ENCODE results near the gene SMARCA2.

SMARCA2 gene

GRCh38 chr9:2059274-2059929, 44.3 kb downstream of the SMARCA2 start:
- no peak for DNase-seq (ENCODE audit: low read depth, low spot score)
- Histone ChIP-seq H3K4me1 (ENCODE audit: insufficient read depth, insufficient read length) (no peaks in the 10 kb centered on the region), H3K27me3 (ENCODE audit: insufficient read depth, insufficient read length) (no peaks in the 10 kb centered on the region), H3K9me3 (ENCODE audit: insufficient read depth, low read length) (no peaks in the 10 kb centered on the region), H3K9ac (ENCODE audit: insufficient read length, low read depth) (no peak overlapping the region), H3K36me3 (ENCODE audit: insufficient read depth, insufficient read length, low read length) (no peaks in the 10 kb centered on the region), H3K4me3 (ENCODE audit: insufficient read length, low read depth) (no peak overlapping the region)
- TF ChIP-seq ZNF274 (IDR thresholded peaks at IDR 0.05; ENCODE audit: low read depth, low read length), result no peak
- no peak for TF ChIP-seq YY1 (IDR thresholded peaks at IDR 0.05; ENCODE audit: insufficient read depth, insufficient read length)
- TF ChIP-seq SUZ12 (IDR thresholded peaks at IDR 0.05; ENCODE audit: extremely low read depth, insufficient read depth, insufficient read length), result no peak

DNA sequence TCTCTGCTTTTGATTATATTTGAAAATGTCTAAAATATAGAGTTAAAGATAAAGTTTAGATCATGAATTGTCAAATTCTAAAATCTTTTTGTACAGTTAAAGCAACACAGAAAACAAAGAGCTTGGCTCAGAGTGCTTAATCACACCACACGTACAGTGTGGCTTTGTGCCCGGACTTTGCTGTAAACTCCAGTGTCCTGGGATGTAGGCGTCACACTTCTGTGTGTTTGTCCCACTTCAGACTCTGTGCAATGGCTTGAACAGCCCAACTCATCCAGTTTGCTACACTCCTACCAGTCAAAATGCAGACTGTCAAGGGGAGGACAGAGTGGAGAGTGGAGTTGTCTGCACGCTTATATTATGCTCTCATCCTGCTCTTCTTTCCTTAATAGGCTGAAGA, 45.3 kb downstream of the SMARCA2 start:
- no peaks in the 10 kb centered on the region for H3K27me3 ChIP-seq (ENCODE audit: insufficient read depth, insufficient read length)

GRCh38 chr9:2065704-2066103, 50.6 kb downstream of the SMARCA2 start:
- H3K4me3 ChIP-seq (ENCODE audit: insufficient read length, low read depth), result no peak overlapping the region
- DNase-seq (ENCODE audit: low read depth, low spot score), result no peak
- no peaks in the 10 kb centered on the region for H3K27me3 ChIP-seq (ENCODE audit: insufficient read depth, insufficient read length)
- H3K36me3 ChIP-seq (ENCODE audit: insufficient read depth, insufficient read length, low read length), result no peaks in the 10 kb centered on the region
- no peak overlapping the region for H3K9ac ChIP-seq (ENCODE audit: insufficient read length, low read depth)
- H3K4me1 ChIP-seq (ENCODE audit: insufficient read depth, insufficient read length), result no peaks in the 10 kb centered on the region
- H3K9me3 ChIP-seq (ENCODE audit: insufficient read depth, low read length), result no peaks in the 10 kb centered on the region
- TF ChIP-seq YY1 (IDR thresholded peaks at IDR 0.05; ENCODE audit: insufficient read depth, insufficient read length) (no peak), ZNF274 (IDR thresholded peaks at IDR 0.05; ENCODE audit: low read depth, low read length) (no peak), SUZ12 (IDR thresholded peaks at IDR 0.05; ENCODE audit: extremely low read depth, insufficient read depth, insufficient read length) (no peak)

More for the DNA sequence above, 45.3 kb downstream of the SMARCA2 start:
- Histone ChIP-seq H3K4me1 (ENCODE audit: insufficient read depth, insufficient read length) (no peaks in the 10 kb centered on the region), H3K36me3 (ENCODE audit: insufficient read depth, insufficient read length, low read length) (no peaks in the 10 kb centered on the region), H3K4me3 (ENCODE audit: insufficient read length, low read depth) (no peak overlapping the region), H3K9me3 (ENCODE audit: insufficient read depth, low read length) (no peaks in the 10 kb centered on the region), H3K9ac (ENCODE audit: insufficient read length, low read depth) (no peak overlapping the region)
- no peak for DNase-seq (ENCODE audit: low read depth, low spot score)
- TF ChIP-seq ZNF274 (IDR thresholded peaks at IDR 0.05; ENCODE audit: low read depth, low read length), result no peak
- TF ChIP-seq SUZ12 (IDR thresholded peaks at IDR 0.05; ENCODE audit: extremely low read depth, insufficient read depth, insufficient read length), result no peak
- TF ChIP-seq YY1 (IDR thresholded peaks at IDR 0.05; ENCODE audit: insufficient read depth, insufficient read length), result no peak

DNA sequence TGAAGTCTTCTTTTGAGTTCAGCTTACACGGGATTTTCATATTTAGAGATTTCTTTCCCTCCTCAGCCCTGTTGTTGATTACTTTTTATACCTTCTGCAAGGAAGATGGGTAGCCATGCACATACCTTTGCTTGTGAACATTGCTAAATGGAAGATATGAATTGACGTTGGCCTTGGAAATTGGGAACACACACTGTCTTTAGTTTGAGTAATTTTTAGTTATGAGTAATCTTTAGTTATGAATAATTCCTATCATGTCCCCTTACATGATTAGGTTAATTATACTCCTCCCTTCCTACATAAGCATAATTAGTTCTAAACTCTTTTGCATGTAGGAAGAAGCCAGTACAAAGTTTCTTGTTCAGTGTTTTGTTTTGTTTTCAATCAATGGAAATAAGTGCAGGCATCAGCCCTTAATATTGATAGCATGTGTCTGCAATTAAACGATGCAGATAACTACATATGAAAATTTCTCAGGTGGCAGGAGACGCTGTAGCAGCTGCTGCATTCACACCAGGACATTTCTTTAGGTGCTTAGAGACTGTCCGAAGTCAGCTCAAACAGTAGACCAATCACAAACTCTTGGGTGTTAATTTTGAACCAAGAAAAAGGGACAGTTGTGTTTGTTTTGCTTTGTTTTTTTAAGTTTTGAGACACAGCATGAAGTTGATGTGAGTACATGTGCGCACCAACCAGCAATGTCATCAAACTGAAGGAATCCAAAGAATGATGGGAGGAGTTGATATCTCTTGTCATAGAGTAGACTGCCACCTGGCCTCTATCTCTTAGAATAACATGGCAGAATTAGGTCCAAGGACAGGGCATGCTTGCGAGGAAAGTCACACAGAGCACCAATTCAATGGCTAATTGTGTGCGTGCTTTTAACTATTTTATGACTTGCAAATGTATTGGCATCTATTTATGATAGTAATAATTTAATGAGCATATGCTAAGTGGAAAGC, 51.4 kb downstream of the SMARCA2 start:
- H3K4me3 ChIP-seq (ENCODE audit: insufficient read length, low read depth), result no peak overlapping the region
- TF ChIP-seq SUZ12 (IDR thresholded peaks at IDR 0.05; ENCODE audit: extremely low read depth, insufficient read depth, insufficient read length) (no peak), YY1 (IDR thresholded peaks at IDR 0.05; ENCODE audit: insufficient read depth, insufficient read length) (no peak), ZNF274 (IDR thresholded peaks at IDR 0.05; ENCODE audit: low read depth, low read length) (no peak)
- no peaks in the 10 kb centered on the region for H3K27me3 ChIP-seq (ENCODE audit: insufficient read depth, insufficient read length)
- H3K9me3 ChIP-seq (ENCODE audit: insufficient read depth, low read length), result no peaks in the 10 kb centered on the region
- no peak for DNase-seq (ENCODE audit: low read depth, low spot score)
- H3K4me1 ChIP-seq (ENCODE audit: insufficient read depth, insufficient read length), result no peaks in the 10 kb centered on the region
- no peaks in the 10 kb centered on the region for H3K36me3 ChIP-seq (ENCODE audit: insufficient read depth, insufficient read length, low read length)
- H3K9ac ChIP-seq (ENCODE audit: insufficient read length, low read depth), result no peak overlapping the region

GRCh38 chr9:2072752-2073405, 57.7 kb downstream of the SMARCA2 start:
- no peaks in the 10 kb centered on the region for H3K4me1 ChIP-seq (ENCODE audit: insufficient read depth, insufficient read length)
- DNase-seq (ENCODE audit: low read depth, low spot score), result no peak
- no peaks in the 10 kb centered on the region for H3K36me3 ChIP-seq (ENCODE audit: insufficient read depth, insufficient read length, low read length)
- H3K4me3 ChIP-seq (ENCODE audit: insufficient read length, low read depth), result no peak overlapping the region
- no peaks in the 10 kb centered on the region for H3K27me3 ChIP-seq (ENCODE audit: insufficient read depth, insufficient read length)
- no peak for TF ChIP-seq SUZ12 (IDR thresholded peaks at IDR 0.05; ENCODE audit: extremely low read depth, insufficient read depth, insufficient read length)
- TF ChIP-seq ZNF274 (IDR thresholded peaks at IDR 0.05; ENCODE audit: low read depth, low read length), result no peak
- no peak for TF ChIP-seq YY1 (IDR thresholded peaks at IDR 0.05; ENCODE audit: insufficient read depth, insufficient read length)
- no peaks in the 10 kb centered on the region for H3K9me3 ChIP-seq (ENCODE audit: insufficient read depth, low read length)
- H3K9ac ChIP-seq (ENCODE audit: insufficient read length, low read depth), result no peak overlapping the region

- Histone ChIP-seq H3K4me1 (ENCODE audit: insufficient read depth, insufficient read length) (no peaks in the 10 kb centered on the region), H3K9me3 (ENCODE audit: insufficient read depth, low read length) (no peaks in the 10 kb centered on the region), H3K36me3 (ENCODE audit: insufficient read depth, insufficient read length, low read length) (no peaks in the 10 kb centered on the region), H3K4me3 (ENCODE audit: insufficient read length, low read depth) (no peak overlapping the region), H3K27me3 (ENCODE audit: insufficient read depth, insufficient read length) (no peaks in the 10 kb centered on the region), H3K9ac (ENCODE audit: insufficient read length, low read depth) (no peak overlapping the region)
- DNase-seq (ENCODE audit: low read depth, low spot score), result no peak
- TF ChIP-seq ZNF274 (IDR thresholded peaks at IDR 0.05; ENCODE audit: low read depth, low read length) (no peak), SUZ12 (IDR thresholded peaks at IDR 0.05; ENCODE audit: extremely low read depth, insufficient read depth, insufficient read length) (no peak), YY1 (IDR thresholded peaks at IDR 0.05; ENCODE audit: insufficient read depth, insufficient read length) (no peak)
Observed at GRCh38 chr9:2082772-2083171, 67.6 kb downstream of the SMARCA2 start.
